ENCODE measurements around the gene NOL9.

The NOL9 gene

GRCh38 chr1:6588128-6588892 lies 34.0 kb upstream of the NOL9 start:
- Histone ChIP-seq H3K27ac (ENCODE audit: low read length) (peak overlapping the region; percentile 53), H3K9ac (ENCODE audit: low read length in 2 of 2) (no peak overlapping the region), H3K36me3 (ENCODE audit: control insufficient read depth in 2 of 2, insufficient read depth in 2 of 2, low read length in 2 of 2) (peaks cover 24 to 41% of the 10 kb centered on the region in 2 donors), H3K4me1 (ENCODE audit: control insufficient read depth, insufficient read depth, low read length) (peaks cover 37% of the 10 kb centered on the region), H3K27me3 (ENCODE audit: control insufficient read depth in 1 of 2, insufficient read depth in 2 of 2, low read length in 2 of 2) (no peaks in the 10 kb centered on the region), H3K4me3 (ENCODE audit: low read length in 2 of 2) (no peak overlapping the region), H3K9me3 (ENCODE audit: control insufficient read depth in 2 of 2, low read length in 2 of 2) (no peaks in the 10 kb centered on the region)

DNA sequence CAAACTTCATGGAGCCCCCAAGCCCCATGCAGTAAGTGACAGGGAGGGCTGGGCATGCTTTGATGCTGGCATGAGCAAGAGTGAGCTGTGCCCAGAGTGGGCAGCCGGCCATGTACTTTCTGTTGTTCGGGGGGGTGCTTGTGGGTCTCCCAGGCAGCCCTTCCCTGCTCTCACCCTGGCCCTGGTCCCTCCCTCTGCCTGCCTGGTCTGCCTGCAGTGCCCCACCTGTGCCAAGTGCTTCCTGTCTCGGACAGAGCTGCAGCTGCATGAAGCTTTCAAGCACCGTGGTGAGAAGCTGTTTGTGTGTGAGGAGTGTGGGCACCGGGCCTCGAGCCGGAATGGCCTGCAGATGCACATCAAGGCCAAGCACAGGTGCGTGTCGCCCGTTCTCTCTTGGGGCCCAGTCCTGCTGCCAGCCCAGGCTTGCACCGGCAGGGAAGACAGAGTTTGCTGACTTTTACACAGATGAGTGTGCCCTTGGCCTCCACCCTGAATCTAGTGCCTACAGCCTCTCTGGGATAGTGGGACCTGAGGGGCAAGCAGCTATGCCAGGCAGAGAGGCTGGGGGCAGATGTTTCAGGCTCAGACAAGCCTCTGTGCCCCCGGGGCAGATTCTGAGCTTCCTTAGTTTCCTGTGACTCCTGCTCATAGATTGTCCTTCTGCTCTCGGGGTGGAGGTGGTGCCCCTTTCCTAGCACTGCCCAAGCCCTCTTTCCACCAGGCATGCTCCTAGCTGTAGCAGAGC lies 33.1 kb upstream of the NOL9 start:
- Histone ChIP-seq H3K9me3 (ENCODE audit: control insufficient read depth in 2 of 2, low read length in 2 of 2) (no peaks in the 10 kb centered on the region), H3K4me1 (ENCODE audit: control insufficient read depth, insufficient read depth, low read length) (peaks cover 33% of the 10 kb centered on the region), H3K27ac (ENCODE audit: low read length) (peak overlapping the region; percentile 53), H3K36me3 (ENCODE audit: control insufficient read depth in 2 of 2, insufficient read depth in 2 of 2, low read length in 2 of 2) (peaks cover 15 to 32% of the 10 kb centered on the region in 2 donors), H3K27me3 (ENCODE audit: control insufficient read depth in 1 of 2, insufficient read depth in 2 of 2, low read length in 2 of 2) (no peaks in the 10 kb centered on the region), H3K9ac (ENCODE audit: low read length in 2 of 2) (peak overlapping the region in 1 of 2 donors; percentile 28), H3K4me3 (ENCODE audit: low read length in 2 of 2) (peak overlapping the region in 1 of 2 donors; percentile 3)

DNA sequence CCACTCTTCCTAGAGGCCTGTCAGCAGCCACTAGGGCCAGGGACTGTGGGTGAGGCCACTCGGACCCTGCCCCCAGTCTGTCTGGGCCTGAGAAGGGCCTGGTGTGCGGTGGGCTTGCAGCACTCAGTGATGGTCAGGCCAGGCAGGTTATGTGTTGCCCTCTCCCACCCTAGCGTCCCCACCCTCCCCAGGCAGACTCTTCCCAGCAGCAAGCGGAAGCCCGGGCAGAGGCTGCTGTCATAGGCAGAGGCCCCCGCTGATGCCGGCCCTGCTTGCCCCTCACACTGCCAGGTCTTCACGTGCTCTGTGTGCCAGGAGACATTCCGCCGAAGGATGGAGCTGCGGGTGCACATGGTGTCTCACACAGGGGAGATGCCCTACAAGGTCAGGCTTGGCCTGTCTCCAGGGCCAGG lies 32.1 kb upstream of the NOL9 start:
- H3K27me3 ChIP-seq (ENCODE audit: control insufficient read depth in 1 of 2, insufficient read depth in 2 of 2, low read length in 2 of 2), result no peaks in the 10 kb centered on the region
- peaks cover 32% of the 10 kb centered on the region for H3K4me1 ChIP-seq (ENCODE audit: control insufficient read depth, insufficient read depth, low read length)
- no peak overlapping the region for H3K9ac ChIP-seq (ENCODE audit: low read length in 2 of 2)
- H3K27ac ChIP-seq (ENCODE audit: low read length), result peak overlapping the region; percentile 53
- no peaks in the 10 kb centered on the region for H3K9me3 ChIP-seq (ENCODE audit: control insufficient read depth in 2 of 2, low read length in 2 of 2)
- H3K36me3 ChIP-seq (ENCODE audit: control insufficient read depth in 2 of 2, insufficient read depth in 2 of 2, low read length in 2 of 2), result peaks cover 16 to 35% of the 10 kb centered on the region in 2 donors
- no peak overlapping the region for H3K4me3 ChIP-seq (ENCODE audit: low read length in 2 of 2)

- H3K27me3 ChIP-seq (ENCODE audit: control insufficient read depth in 1 of 2, insufficient read depth in 2 of 2, low read length in 2 of 2), result no peaks in the 10 kb centered on the region
- H3K36me3 ChIP-seq (ENCODE audit: control insufficient read depth in 2 of 2, insufficient read depth in 2 of 2, low read length in 2 of 2), result peaks cover 16 to 32% of the 10 kb centered on the region in 2 donors
- no peak overlapping the region for H3K9ac ChIP-seq (ENCODE audit: low read length in 2 of 2)
- H3K4me1 ChIP-seq (ENCODE audit: control insufficient read depth, insufficient read depth, low read length), result peaks cover 34% of the 10 kb centered on the region
- H3K9me3 ChIP-seq (ENCODE audit: control insufficient read depth in 2 of 2, low read length in 2 of 2), result no peaks in the 10 kb centered on the region
- H3K4me3 ChIP-seq (ENCODE audit: low read length in 2 of 2), result no peak overlapping the region
- H3K27ac ChIP-seq (ENCODE audit: low read length), result peak overlapping the region; percentile 2
These were observed 31.5 kb upstream of the NOL9 start for GRCh38 chr1:6585841-6586240.

DNA sequence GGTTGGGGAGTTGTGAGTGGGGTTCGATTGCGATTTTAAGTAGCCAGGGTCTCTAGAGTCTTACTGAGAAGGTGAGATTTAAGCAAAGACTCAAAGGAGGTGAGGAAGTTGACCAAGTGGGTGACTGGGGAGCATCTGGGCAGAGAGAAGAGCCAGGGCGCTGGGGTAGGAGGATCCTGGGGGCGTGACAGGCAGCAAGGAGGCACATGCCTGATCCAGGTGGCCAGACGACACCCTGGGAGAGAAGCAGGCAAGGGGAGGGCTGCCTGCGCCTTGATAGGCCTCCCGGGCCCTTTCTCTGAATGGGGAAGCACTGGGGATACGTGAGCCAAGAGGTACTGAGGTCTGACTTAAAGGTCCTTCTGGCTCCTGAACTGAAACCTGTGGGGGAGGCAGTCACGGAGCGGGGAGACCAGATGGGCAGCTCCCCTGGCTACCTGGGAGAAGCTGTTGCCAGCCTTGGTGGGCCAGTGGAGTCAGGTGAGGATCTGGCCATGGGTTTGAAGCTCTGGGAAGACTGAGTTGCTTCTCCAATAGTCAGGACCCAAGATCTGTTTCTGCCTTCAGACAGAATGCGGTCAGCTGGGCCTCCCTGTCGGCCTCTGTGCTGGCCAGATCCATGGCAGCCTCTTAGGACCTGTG lies 30.9 kb upstream of the NOL9 start:
- no peak overlapping the region for H3K4me3 ChIP-seq (ENCODE audit: low read length in 2 of 2)
- H3K27me3 ChIP-seq (ENCODE audit: control insufficient read depth in 1 of 2, insufficient read depth in 2 of 2, low read length in 2 of 2), result no peaks in the 10 kb centered on the region
- H3K4me1 ChIP-seq (ENCODE audit: control insufficient read depth, insufficient read depth, low read length), result peaks cover 40% of the 10 kb centered on the region
- H3K27ac ChIP-seq (ENCODE audit: low read length), result no peak overlapping the region
- peaks cover 12 to 28% of the 10 kb centered on the region in 2 donors for H3K36me3 ChIP-seq (ENCODE audit: control insufficient read depth in 2 of 2, insufficient read depth in 2 of 2, low read length in 2 of 2)
- H3K9ac ChIP-seq (ENCODE audit: low read length in 2 of 2), result no peak overlapping the region
- H3K9me3 ChIP-seq (ENCODE audit: control insufficient read depth in 2 of 2, low read length in 2 of 2), result no peaks in the 10 kb centered on the region

DNA sequence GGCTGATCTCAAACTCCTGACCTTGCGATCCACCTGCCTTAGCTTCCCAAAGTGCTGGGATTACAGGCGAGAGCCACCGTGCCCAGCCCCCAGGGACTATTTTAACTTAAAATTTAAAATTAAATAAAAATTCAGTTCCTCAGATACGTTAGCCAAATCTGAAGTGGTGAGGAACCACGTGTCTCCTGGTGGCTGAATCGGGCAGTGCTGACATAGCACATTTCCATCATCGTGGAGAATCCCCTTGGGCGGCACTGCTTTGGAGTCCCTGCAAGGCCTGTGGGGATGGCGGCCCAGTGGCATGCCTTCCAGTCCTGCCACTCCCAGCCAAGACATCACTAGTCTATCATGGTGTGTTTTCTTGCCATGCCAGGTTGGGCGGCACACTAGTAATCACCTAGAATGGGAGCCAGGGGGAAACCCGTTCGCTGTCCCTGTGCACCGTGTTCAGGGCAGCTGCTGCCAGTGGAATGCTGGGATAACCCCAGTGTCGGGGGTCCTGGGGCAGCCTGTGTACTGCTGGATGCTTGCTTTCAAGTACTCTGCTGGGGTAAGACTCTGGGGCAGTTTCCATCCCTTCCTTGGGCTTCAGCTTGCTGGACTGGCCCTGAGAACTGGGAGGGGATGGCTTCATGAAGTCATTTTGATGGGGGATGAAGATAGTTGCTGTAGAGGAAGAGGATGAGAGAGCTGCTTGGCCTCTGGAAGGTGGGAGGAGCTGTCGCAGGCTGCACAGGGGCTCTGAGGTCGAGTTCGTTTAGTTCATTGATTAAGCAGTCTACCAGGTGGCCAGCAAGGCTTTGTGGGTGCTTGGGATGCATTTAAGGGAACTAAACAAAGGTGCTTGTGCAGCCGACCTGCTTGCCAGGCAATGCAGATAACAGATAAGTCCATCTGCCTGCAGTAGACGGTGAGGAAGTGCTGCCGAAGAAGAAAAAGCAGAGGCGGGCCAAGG lies 30.1 kb upstream of the NOL9 start:
- Histone ChIP-seq H3K36me3 (ENCODE audit: control insufficient read depth in 2 of 2, insufficient read depth in 2 of 2, low read length in 2 of 2) (peaks cover 4 to 20% of the 10 kb centered on the region in 2 donors), H3K4me1 (ENCODE audit: control insufficient read depth, insufficient read depth, low read length) (peaks cover 42% of the 10 kb centered on the region)

DNA sequence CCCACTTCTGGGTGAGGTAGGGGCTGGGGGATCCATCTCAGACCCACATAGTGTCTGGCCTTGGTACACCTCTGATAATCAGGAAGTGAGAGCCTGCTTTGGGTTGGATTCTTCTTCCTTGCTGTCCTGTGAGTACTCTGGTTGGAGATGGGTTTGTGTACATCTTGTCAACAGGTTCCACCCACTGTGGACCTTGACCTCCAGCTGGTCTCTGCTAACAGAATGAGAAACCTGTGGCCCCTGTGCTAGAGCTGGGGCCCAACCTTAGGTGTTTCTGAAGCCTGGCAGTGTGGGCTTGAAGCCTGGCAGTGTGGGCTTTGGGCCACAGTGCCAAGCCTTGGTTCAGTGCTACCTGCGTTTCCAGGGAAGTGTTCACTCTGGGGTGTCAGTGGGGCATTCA lies 28.1 kb upstream of the NOL9 start:
- H3K27me3 ChIP-seq (ENCODE audit: control insufficient read depth in 1 of 2, insufficient read depth in 2 of 2, low read length in 2 of 2), result no peaks in the 10 kb centered on the region
- peaks cover 4 to 6% of the 10 kb centered on the region in 2 donors for H3K36me3 ChIP-seq (ENCODE audit: control insufficient read depth in 2 of 2, insufficient read depth in 2 of 2, low read length in 2 of 2)
- H3K4me1 ChIP-seq (ENCODE audit: control insufficient read depth, insufficient read depth, low read length), result peaks cover 37% of the 10 kb centered on the region
- H3K4me3 ChIP-seq (ENCODE audit: low read length in 2 of 2), result no peak overlapping the region
- no peaks in the 10 kb centered on the region for H3K9me3 ChIP-seq (ENCODE audit: control insufficient read depth in 2 of 2, low read length in 2 of 2)
- H3K9ac ChIP-seq (ENCODE audit: low read length in 2 of 2), result no peak overlapping the region
- no peak overlapping the region for H3K27ac ChIP-seq (ENCODE audit: low read length)

More for the DNA sequence above, 30.1 kb upstream of the NOL9 start:
- no peak overlapping the region for H3K9ac ChIP-seq (ENCODE audit: low read length in 2 of 2)
- no peaks in the 10 kb centered on the region for H3K27me3 ChIP-seq (ENCODE audit: control insufficient read depth in 1 of 2, insufficient read depth in 2 of 2, low read length in 2 of 2)
- no peaks in the 10 kb centered on the region for H3K9me3 ChIP-seq (ENCODE audit: control insufficient read depth in 2 of 2, low read length in 2 of 2)
- no peak overlapping the region for H3K4me3 ChIP-seq (ENCODE audit: low read length in 2 of 2)
- no peak overlapping the region for H3K27ac ChIP-seq (ENCODE audit: low read length)

GRCh38 chr1:6581561-6582305 lies 27.4 kb upstream of the NOL9 start:
- Histone ChIP-seq H3K9me3 (ENCODE audit: control insufficient read depth in 2 of 2, low read length in 2 of 2) (no peaks in the 10 kb centered on the region), H3K9ac (ENCODE audit: low read length in 2 of 2) (no peak overlapping the region), H3K4me1 (ENCODE audit: control insufficient read depth, insufficient read depth, low read length) (peaks cover 31% of the 10 kb centered on the region), H3K4me3 (ENCODE audit: low read length in 2 of 2) (no peak overlapping the region), H3K36me3 (ENCODE audit: control insufficient read depth in 2 of 2, insufficient read depth in 2 of 2, low read length in 2 of 2) (peaks cover 4 to 6% of the 10 kb centered on the region in 2 donors), H3K27ac (ENCODE audit: low read length) (no peak overlapping the region), H3K27me3 (ENCODE audit: control insufficient read depth in 1 of 2, insufficient read depth in 2 of 2, low read length in 2 of 2) (no peaks in the 10 kb centered on the region)

- Histone ChIP-seq H3K9ac (ENCODE audit: low read length in 2 of 2) (peak overlapping the region; percentile 83 to 92), H3K4me3 (ENCODE audit: low read length in 2 of 2) (peak overlapping the region; percentile 78 to 84), H3K4me1 (ENCODE audit: control insufficient read depth, insufficient read depth, low read length) (peaks cover 25% of the 10 kb centered on the region), H3K27me3 (ENCODE audit: control insufficient read depth in 1 of 2, insufficient read depth in 2 of 2, low read length in 2 of 2) (no peaks in the 10 kb centered on the region), H3K36me3 (ENCODE audit: control insufficient read depth in 2 of 2, insufficient read depth in 2 of 2, low read length in 2 of 2) (peaks cover 4 to 6% of the 10 kb centered on the region in 2 donors), H3K27ac (ENCODE audit: low read length) (peak overlapping the region; percentile 94), H3K9me3 (ENCODE audit: control insufficient read depth in 2 of 2, low read length in 2 of 2) (no peaks in the 10 kb centered on the region)
These were observed 26.5 kb upstream of the NOL9 start for GRCh38 chr1:6580593-6581409.
